GM21390 (cell line): Measurements from ENCODE around the gene CA10.

Experiments used
- ATAC-seq: cut with Tn5 transposase; IDR thresholded peaks from one replicate; pipeline ENCODE4 v1.9.1; 2021; ENCODE audit not compliant: unreplicated experiment

Gene CA10

GRCh38 chr17:51610834-51611233 lies 547.7 kb downstream of the CA10 start:
- ATAC-seq, result no peak

GRCh38 chr17:51610155-51610554 lies 548.4 kb downstream of the CA10 start:
- no peak for ATAC-seq

- no peak for ATAC-seq
Observed at GRCh38 chr17:51608251-51608933, 550.1 kb downstream of the CA10 start.

- ATAC-seq, result no peak
Observed at GRCh38 chr17:51607512-51607911, 551.0 kb downstream of the CA10 start.

GRCh38 chr17:51604299-51605020 lies 554.1 kb downstream of the CA10 start:
- no peak for ATAC-seq

GRCh38 chr17:51601622-51602261 lies 556.8 kb downstream of the CA10 start:
- ATAC-seq, result no peak

GRCh38 chr17:51598824-51599223 lies 559.7 kb downstream of the CA10 start:
- no peak for ATAC-seq

- no peak for ATAC-seq
Observed at GRCh38 chr17:51597345-51597744, 561.2 kb downstream of the CA10 start.

- ATAC-seq, result no peak
Observed at GRCh38 chr17:51595826-51596398, 562.6 kb downstream of the CA10 start.

GRCh38 chr17:51590071-51590656 lies 568.4 kb downstream of the CA10 start:
- ATAC-seq, result no peak

- no peak for ATAC-seq
Observed at GRCh38 chr17:51588063-51588462, 570.5 kb downstream of the CA10 start.

- no peak for ATAC-seq
Observed at GRCh38 chr17:51587516-51587915, 571.0 kb downstream of the CA10 start.

GRCh38 chr17:51585514-51586104 lies 572.9 kb downstream of the CA10 start:
- ATAC-seq, result no peak

- no peak for ATAC-seq
Observed at GRCh38 chr17:51580869-51581268, 577.6 kb downstream of the CA10 start.
